ENCODE results near the gene CCDC138. TPM values are rescaled to one million over a fixed set of nuclear protein-coding genes. Genes with fewer than 3 reads are reported as not detected.
A peak's percentile ranks its signal among the peaks of the same experiment; 100 is the strongest.

Gene CCDC138
- total RNA-seq, 1 experiment from 2014 or later: 14.8 TPM

- DNase-seq (ENCODE audit: low read depth): no peak
These were observed 131.7 kb downstream of the CCDC138 start for GRCh38 chr2:108918156-108918874.

DNA sequence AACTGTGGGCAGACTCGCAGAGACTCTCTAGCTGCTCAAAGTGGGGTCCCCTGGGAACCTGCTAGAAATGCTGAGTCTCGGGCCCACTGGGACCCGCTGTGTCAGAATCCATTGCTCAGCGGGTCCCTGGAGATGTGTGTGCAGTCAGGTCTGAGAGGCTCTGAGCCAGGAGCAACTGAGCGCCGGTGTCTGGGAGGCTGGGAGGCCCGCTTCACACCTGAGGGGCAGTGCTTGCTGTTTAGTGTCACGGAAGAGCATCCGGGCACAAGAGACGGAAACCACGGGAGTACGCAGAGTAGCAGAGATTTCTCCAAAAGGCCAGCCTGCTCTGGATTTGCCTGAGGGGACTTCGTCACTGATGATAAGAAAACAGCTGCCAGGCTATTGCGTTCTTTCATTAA, 132.4 kb downstream of the CCDC138 start:
- no peak for DNase-seq (ENCODE audit: low read depth)

DNA sequence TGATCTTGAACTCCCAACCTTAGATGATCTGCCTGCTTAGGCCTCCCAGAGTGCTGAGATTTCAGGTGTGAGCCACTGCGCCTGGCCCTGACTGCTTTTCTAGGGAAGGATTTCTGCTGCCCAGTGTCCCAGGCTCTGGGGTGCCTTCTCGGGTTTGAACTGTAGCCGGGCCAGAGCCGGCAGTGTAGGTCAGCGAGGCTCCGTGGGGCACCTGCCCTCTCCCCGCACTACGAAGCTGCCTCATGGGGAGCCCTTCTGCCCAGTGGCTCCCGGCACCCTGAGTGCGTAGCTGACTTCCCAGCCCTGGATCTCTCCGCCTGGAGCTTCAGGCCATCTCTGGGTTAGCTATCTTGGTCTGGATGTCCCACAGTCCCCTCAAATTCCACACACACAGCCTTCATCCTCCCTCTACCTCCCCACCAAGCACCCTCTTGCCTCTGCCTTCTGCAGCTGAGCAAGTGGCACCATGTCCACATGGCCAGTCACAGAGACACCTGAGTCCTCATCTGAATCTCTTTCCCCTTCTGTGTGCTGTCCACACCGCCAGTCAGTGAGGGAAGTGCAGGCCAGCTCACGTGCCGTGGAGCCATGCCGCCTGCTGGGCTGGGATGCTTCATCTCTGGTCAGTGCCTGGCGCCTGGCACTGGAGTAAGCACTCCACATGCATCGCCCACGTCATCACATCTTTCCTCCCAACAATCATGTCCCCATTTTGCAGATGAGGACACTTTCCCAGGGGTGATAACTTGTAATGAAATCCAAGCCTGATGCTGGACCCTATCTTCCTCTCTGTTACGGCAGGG, 133.2 kb downstream of the CCDC138 start:
- DNase-seq (ENCODE audit: low read depth): peak; percentile 8

GRCh38 chr2:108920686-108921085, 134.1 kb downstream of the CCDC138 start:
- no peak for DNase-seq (ENCODE audit: low read depth)

- DNase-seq (ENCODE audit: low read depth): no peak
These were observed 134.8 kb downstream of the CCDC138 start for GRCh38 chr2:108921096-108922030.

DNA sequence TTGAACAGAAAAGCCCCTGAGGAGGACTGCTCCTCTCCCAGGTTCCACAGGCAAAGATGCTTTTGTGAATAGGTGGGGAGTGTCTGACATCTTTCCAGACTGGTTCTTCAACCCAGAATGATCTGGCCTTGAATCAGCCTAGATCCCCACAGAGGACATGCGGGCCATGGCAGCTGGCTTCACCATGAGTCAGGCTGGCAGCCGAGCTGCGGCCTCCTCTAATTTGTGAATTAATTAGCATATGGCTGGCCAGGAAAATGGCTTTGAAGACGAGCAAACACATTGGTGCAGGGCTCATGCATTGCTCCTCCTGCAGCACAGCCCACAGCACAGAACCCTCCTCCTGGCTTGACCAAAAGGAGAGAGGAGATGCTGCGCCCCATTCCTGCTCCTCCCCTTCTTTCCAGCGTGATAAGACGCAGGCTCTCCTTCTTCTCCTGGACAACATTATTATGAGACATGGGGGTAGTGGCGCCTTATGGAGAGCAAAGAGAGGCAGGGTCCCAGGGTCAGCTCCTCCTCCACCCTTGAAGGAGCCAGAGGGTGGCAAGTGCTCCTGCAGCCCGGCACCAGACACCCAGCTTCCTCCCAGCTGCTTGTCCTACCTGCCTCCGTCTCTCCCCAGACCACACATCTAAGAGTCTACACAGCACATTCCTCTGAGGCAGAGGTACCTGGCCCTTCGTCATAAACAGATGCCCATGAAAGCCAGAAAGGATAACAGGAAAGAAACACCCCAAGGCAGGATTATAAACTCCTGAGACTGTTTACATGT, 135.8 kb downstream of the CCDC138 start:
- DNase-seq (ENCODE audit: low read depth): peak; percentile 29

DNA sequence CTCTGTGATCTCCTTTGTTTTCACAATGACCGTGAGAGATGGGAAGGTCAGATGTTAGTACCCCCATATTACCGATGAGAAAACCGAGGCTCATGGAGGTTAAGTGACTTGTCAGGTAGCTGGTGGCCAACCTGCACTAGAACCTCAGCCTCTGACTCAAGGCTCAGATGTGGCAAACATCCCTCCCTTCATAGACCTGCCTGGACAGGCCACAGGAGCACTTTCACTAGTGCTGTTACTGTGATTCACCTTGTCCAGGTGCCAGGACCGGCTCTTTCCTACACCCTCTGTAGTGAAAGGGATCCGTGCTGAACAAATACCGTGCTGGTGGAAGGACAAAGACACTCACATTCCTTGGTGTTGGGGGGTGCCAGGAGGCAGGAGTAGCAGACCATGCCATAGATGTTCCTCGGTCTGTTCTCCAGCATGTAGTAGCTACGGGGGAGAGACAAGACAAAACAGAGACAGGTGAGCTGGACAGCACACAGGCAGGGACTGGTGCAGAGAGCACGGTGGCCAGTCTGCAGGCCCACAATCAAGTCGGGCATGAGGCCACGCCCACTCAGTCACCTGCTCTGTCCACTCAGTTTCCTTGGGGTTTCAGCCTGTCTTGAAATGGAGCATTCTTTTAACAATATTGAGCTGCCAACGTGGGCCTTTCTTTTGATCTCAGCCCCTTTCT, 136.6 kb downstream of the CCDC138 start:
- no peak for DNase-seq (ENCODE audit: low read depth)

DNA sequence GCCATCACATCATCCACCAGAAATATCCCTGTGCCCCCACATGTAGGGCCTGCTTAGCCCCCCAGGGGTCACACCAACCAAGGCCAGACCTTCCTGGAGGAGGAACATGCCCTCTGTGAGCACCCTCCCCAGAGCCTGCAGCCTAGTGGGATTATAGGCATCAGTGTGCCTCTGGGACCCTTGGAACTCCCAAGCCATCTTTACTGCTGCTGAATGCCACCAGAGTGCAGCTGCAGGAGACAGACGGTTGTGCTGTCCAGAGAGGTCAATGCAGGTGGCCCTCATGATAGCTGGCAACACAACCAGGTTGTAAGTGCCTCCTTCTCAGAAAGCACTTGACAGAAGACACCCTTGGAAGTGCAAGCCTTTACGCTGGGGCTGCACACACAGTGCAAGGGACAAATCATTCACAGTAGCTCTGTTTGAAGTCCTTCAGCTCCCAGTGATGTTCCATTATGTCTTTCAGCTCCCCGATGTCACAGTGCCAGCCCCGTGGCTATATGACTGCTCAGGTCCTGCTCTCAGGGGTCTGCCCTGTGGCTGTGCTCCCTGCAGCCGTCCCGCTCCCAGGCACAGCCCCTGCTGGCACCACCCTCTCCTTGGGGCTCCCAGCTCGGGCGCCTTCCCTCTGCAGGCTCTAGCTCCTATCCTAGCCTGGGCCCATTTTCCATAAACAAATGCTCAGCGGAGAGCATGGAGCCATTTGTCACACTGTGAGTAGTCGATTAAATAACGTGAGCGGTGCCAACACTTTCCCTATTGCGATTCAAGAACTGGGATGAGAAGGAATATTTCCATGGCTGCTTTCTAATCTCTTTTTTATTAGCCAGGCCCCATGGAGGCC, 137.4 kb downstream of the CCDC138 start:
- no peak for DNase-seq (ENCODE audit: low read depth)

- DNase-seq (ENCODE audit: low read depth): no peak
These were observed 138.1 kb downstream of the CCDC138 start for GRCh38 chr2:108924580-108925251.

- DNase-seq (ENCODE audit: low read depth): no peak
These were observed 138.7 kb downstream of the CCDC138 start for GRCh38 chr2:108925286-108925685.

DNA sequence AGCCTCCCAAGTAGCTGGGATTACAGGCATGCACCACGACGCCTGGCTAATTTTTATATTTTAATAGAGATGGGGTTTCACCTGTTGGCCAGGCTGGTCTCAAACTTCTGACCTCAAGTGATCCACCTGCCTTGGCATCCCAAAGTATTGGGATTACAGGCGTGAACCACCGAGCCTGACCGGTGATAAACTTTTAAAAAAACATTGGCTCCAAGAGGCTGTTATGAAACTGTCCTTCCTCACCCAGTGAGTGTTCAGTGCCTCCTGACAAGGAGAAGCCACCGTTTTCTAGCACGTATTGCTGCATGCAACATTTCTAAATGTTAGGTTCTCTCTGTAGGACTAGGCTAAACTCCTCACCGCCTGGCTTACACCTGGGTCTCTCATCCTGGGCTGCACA, 139.2 kb downstream of the CCDC138 start:
- DNase-seq (ENCODE audit: low read depth): no peak

Small RNA genes within 50 kb of the gene (small RNA-seq; reads per million reads assigned to genes)
- not detected for gene AC073415.1

Other genes with a start within 250 kb of the CCDC138 start
- gene RANBP2, start 67.3 kb upstream of the CCDC138 start, total RNA-seq (2014; rRNA removed; shearing (Covaris generic)): 38.4 and 42.0 TPM in 2 replicates
- gene EDAR, start 202.4 kb downstream of the CCDC138 start, total RNA-seq (2014; rRNA removed; shearing (Covaris generic)): not detected in 2 replicates